HG03135 (cell line): ENCODE results near the gene GLT8D2.

ENCODE experiments used
- ATAC-seq: cut with Tn5 transposase; IDR thresholded peaks from one replicate; pipeline ENCODE4 v1.9.1; 2021; ENCODE audit warnings: mild to moderate bottlenecking, moderate library complexity; ENCODE audit not compliant: unreplicated experiment

The GLT8D2 gene

DNA sequence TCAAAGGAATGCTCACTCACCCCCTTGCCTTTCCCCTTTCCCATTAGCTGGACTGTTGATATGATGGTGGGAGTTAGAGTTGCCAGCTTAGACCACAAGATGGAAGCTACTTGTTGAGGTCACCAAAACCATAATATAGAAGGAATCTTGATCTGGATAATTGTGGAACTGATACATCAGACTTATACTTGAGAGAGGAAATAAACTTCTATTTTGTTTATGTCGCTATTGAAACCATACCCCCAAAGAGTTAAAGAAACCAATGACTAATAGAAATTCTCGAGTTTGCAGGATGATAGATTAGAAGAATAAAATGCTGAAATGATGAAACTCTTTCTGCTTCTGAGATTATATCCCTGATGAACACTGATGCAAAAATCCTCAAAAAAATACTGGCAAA lies 46.4 kb downstream of the GLT8D2 start:
- no peak for ATAC-seq

DNA sequence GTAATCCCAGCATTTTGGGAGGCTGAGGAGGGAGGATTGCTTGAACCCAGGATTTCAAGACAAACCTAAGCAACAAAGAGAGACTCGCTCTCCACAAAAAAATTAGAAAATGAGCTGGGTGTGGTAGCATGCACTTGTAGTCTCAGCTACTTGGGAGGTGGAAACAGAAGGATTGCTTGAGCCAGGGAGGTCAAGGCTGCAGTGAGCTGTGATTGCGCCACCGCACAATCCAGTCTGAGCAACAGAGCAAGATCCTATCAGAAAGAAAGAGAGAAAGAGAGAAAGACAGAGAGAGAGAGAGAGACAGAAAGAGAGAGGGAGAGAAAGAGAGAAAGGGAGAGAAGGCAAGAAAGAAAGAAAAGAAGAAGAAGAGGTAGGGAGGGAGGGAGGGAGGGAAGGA lies 47.3 kb downstream of the GLT8D2 start:
- no peak for ATAC-seq

DNA sequence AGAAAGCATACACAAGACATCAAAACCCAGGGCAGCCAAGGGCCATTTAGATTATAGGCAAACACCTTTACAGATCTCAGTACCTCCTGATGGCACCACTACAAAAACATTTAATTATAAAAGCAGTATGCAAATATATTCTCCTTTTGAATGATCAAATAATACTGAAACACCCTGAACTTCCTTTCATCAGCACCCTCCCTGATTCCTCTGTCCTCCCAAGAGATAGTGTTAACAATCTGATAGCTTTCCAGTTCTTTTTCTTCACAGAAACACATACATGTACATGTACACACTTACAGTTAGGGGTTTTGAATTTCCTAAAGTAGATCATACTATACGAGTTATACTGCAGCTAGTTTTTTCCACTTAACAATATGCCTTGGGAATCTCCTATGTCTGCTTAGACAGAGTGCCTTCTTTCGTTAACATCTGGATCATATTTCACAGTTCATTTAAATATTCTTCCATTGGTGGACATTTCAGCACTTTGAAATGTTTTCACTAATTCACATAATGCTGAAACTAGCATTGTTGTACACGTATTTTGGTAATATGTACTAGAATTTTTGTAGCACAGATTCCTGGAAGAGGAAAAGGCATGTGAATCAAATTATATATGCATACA lies 49.1 kb downstream of the GLT8D2 start:
- no peak for ATAC-seq

DNA sequence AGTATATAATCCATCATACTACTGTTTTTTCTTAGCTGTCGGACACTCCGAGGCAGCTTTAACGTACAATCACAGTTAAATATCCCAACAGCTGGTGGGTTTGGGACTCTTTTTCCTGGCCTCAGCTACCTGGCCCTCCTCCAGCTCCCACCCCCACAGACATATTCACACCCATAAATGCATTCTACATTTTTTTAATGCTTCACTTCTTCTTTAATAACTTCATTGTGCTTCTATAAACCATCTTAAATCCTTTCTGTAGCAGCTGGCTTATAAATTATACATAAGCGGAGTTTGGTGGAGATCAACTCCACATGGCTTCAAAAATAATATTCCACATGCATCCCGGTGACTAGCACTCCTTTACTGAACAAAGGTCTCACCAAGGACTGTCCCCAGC lies 51.0 kb downstream of the GLT8D2 start:
- no peak for ATAC-seq

DNA sequence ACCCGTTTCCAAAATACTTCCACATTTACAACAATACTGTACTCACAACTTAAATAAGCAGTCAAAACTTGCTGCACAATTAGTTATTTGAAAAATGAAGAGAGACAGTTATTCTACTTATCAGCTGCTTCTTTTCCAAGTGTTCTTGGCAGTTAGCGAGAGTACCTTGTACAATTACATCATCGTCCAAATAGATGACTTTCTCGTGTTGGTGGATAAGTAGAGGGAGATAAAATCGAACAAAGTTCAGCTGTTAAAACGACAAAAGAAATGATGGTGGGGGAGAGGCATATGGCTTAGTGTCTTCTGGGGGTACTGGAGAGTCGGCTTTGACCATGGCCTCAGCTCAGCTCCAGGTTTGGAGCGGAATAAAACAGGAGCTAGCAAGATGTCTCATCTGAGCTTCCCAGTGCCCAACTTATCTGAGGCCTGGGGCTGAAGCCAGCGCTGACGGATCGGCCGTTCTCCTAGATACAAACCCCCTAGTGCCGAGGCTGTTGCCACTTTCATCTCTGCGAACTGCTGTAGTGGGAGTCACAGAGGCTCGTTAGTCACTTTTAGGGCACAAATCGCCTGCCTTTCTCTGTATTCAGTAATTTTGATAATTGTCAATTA lies 52.6 kb downstream of the GLT8D2 start:
- no peak for ATAC-seq

DNA sequence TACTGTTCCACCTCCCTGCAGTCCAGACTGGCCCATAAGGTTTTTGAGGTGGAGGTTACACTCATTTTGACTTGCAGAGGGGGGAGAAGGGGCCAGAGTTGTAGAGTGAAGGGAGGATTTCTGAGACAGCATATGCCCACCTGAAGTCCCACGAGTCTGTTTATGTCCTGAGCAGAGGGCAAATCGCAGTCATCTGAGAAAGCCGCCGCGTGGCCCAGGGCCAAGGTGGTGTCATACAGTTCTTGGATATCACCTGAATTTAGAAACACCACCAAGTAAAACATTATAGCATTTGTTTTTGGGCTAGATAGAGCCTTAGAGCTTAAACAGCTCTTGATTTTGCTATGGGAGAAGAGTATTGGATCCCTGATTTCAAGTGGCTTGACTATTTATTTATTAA lies 53.4 kb downstream of the GLT8D2 start:
- no peak for ATAC-seq

DNA sequence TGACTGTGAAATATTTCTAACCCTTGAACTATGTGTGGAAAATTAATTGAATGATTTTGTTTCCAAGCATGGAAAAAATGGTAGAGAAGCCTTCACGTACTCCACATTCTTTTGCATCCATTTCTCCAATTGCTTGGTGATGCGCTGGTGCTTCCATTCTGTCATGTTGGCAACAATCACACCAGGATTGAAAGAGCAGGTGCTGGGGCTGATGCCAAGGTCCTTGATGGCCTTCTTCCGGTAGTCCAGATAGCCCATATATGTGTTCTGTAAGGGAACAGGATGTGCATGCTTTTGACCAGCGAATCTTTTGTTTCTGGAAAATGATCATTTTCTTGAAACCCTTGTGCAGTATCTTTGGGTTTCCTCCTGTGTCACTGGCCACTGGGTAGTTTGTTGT lies 55.8 kb downstream of the GLT8D2 start:
- ATAC-seq: no peak

DNA sequence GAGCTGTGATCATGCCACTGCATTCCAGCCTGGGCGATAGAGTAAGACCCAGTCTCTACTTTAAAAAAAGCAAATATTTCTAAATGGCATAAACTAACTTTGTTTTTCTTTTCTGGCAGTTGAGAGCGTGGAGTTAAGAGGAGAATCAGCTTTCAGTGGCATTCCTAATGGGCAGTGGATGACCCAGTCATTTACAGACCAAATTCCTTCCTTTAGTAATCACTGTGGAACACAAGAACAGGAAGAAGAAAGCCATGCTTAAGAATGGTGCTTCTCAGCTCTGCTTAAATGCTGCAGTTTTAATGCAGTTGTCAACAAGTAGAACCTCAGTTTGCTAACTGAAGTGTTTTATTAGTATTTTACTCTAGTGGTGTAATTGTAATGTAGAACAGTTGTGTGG lies 63.2 kb downstream of the GLT8D2 start:
- no peak for ATAC-seq

DNA sequence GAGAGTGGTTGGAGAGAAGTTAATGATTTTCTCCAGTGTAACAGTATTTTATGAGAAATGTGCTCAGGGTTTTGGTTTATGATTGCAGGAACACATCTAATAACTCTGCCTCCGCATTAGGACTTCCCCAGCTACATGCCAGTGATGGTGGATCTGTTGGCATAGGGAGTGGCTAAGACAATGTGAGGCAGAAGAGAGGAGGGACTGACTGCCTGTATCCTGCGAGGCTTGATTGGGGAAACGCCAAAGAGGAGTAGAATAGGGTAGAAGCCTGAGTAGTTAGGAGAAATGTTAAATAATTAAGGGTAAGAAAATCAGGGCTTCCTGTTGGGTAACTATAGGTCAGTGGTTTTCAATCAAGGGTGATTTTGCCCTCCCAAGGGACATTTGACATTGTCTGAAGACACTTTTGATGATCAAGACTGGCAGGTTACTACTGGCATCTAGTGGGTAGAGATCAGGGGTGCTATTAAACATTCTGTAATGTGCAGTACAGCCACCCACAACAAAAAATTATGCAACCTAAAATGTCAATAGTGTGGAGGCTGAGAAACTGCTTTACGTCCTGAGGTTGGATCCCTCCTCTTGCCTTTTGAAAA lies 71.5 kb downstream of the GLT8D2 start:
- no peak for ATAC-seq

DNA sequence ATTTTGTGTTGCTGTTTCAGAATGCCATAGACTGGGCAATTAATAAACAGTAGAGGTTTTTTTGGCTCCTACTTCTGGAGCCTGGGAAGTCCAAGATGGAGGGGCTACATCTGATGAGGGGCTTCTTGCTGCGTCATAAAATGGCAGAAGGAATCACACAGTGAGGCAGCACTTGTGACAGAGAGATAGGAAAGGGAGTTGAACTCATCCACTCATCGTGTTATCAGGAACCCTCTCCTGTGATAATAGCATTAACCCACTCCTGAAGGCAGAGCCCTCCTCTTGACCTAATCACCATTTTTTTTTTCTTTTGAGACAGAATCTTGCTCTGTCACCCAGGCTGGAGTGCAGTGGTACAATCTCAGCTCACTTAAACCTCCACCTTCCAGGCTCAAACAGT lies 74.6 kb downstream of the GLT8D2 start:
- ATAC-seq: no peak

DNA sequence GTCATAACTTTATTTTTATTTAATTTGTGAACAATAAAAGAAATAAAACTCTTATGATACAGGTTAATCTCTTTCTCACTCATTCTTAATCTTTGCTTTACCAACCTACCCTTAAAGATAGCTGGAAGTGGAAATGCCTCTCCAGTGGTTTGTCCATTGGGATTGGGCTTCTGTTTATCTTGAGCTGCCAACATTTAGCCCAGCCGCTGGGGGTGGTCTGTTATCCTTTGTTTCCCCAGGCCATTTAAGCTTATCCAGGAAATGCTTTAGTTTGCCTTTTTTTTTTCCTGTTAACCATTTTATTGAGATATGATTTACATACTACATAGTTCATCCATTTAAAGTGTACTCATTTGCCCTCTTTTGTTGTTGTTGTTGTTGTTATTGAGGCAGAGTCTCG lies 76.1 kb downstream of the GLT8D2 start:
- ATAC-seq: no peak

DNA sequence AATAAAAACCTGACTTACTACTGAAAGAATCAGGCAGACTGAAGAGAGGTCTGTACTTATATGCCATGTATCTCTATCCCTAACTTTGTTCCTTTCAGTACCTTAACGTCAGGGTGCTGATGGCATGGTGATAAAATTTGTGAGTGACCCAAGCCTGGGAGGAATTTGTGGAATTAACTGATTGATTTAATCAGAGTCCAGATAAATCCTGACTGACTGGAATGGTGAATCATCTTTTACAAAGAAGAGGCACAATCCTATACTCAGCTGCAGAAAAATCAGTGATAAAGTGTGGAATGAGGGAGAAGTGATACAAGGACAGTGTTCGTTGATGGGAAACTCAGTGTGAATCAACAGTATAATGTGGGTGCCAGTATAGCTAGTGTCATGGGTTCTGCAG lies 80.6 kb downstream of the GLT8D2 start:
- no peak for ATAC-seq

DNA sequence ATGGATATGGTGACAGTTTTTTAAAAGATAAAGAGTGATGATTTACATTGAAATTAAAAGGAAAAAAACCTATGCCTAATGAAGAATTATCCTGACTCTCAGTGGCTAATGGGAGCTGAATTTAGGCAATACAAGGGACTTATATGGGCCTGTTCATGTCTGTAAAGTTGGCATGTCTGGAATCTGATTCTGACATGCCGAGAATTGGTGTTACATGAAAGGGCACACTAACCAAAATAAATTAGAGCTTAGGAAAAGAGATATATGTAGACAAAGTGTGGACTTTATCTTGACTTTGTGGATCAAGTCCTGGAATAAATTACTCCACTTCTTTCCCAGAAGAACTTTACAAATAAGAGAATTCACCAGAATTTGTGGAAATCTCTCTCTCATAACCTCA lies 83.3 kb downstream of the GLT8D2 start:
- ATAC-seq: no peak

DNA sequence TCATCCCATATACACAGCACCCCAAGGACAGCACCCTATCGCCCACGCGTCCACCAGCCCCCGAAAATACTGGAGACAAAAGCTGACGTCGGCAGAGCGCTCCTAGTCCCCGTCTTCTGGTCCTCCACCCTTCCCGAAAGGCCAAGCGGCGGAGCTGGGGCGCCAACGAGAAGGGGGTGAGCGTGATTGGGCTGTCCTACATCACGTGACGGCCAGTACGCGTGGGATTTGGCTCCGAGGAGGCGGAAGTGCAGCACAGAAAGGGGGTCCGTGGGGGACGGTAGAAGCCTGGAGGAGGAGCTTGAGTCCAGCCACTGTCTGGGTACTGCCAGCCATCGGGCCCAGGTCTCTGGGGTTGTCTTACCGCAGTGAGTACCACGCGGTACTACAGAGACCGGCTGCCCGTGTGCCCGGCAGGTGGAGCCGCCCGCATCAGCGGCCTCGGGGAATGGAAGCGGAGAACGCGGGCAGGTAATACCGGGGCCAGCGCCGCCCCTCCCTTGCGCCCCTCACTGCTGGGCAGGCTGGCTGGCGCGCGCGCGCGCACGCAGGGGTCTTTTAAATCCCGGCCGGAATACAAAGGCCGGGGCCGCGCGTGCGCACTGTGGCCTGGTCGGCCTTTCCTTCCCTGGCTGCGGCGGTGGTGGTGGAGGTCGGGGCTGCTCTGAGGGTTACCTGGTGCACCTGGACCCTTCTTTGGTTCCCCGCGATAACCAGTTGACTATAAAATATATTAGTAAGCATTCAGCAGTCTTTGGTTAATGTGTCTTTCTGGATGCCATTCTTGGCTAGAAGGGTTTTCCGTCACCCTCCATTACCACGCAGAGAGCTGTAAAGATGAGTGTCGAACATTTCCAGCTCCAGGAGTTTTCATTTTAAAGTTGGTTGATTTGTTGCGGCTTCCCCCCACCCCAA lies 84.1 kb downstream of the GLT8D2 start, which contains the start of gene TDG:
Gene TDG, plus strand, starts transcription at position 283 of the 915 bp plus-strand sequence. Its CDS starts 166 bp downstream, at position 449.
- ATAC-seq: peak; percentile 94

DNA sequence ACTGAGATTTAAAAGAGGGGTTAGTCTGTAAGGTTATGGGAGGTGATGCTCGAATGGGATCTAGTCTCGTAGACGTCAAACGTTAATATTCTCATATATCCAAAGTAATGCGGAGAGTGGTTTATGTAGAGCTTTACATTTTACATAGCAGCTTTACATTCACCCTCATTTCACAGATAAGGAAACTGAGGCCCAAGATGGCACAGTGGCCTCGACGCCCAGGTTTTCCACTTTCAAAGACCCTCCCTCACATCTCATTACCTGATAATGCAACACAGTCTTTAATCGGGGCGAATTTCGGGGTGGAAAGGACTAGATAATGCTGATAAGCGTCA lies 84.8 kb downstream of the GLT8D2 start:
- no peak for ATAC-seq

DNA sequence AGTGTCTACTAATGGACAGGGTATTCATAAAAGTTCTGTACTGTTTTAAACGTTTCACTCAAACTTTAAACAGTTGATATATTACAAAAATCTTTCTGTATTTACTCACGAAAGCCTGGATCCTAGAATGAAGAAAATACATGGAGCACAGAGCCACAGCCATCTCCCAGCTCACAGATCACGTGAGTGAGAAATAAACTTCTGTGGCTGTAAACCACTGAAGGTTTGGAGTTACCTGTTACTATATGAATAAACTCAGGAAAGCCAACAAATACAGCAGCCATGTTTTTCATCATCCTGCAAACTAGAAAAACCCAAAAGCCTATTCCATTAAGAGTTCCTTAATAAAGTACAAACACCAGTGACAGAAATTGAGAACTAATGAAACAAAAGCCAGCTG lies 85.2 kb downstream of the GLT8D2 start:
- ATAC-seq: no peak

DNA sequence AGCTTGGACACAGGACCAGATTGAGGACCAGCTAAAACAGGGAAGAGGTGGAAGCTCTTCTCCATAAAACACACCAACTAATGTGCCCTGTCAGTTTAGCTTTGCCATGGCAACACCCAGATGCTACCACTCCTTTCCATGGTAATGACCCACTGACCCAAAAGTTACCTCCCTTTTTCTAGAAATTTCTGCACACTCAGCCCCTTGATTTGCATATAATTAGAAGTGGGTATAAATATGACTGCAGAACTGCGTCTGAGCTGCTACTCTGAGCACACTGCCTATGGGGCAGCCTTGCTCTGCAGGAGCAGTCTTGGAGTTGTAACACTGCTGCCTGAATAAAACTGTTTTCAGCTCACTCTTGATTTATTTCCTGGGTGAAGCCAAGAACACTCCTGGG lies 87.5 kb downstream of the GLT8D2 start:
- ATAC-seq: no peak

DNA sequence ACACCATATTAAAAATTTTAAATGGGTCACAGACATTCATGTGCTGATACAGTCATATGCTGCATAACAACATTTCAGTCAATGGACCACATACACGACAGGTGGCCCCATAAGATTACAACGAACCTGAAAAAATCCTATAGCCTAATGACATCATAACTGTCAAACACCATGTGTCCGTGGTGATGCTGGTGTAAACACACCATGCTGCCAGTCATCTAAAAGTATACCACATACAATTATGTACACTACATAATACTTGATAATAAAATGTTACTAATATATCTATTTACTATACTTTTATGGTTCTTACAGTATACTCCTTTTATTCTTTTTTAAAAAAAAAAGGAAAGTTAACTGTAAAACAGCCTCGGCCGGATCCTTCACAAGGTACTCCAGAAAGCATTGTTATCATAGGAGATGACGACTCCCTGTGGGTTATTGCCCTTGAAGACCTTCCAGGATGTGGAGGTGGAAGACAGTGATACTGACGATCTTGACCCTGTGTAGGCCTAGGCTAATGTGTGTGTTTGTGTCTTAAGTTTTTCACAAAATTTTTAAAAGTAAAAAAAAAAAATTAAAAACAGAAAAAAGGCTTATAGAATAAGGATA lies 89.3 kb downstream of the GLT8D2 start:
- ATAC-seq: no peak

DNA sequence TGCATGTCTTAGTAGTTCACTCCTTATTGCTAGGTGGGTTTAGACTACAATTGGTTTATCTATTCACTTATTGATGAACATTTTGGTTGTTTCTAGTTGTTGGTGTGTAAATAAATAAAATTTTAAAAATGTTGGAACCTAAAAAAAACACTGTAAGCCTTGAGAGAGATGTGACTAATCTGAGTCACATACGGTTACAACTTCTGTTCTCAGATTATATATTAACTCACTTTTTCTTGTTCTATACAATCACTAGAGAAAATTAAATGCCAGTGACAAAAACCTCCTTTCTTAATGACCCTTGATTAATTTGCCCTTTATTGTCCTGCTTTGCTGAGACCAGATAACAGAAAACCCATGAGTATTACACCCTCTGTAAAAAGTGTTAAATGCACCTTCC lies 91.4 kb downstream of the GLT8D2 start:
- ATAC-seq: no peak

DNA sequence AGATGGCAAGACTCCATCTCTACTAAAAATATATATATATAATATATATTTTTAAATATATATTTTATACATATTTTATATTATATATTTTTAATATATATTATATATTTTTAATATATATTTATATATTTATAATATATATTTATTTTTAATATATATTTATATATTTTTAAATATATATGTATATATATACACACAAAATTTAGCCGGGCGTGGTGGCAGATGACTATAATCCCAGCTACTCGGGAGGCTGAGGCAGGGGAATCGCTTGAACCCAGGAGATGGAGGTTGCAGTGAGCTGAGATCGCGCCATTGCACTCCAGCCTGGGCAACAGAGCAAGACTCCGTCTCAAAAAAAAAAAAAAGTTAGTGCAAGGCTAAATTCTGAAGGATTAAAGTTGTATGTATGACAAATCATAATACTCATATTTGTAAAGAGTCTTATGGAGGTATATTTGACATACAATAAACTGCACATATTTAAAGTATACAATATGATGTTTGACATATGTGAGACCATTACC lies 92.1 kb downstream of the GLT8D2 start:
- ATAC-seq: no peak

DNA sequence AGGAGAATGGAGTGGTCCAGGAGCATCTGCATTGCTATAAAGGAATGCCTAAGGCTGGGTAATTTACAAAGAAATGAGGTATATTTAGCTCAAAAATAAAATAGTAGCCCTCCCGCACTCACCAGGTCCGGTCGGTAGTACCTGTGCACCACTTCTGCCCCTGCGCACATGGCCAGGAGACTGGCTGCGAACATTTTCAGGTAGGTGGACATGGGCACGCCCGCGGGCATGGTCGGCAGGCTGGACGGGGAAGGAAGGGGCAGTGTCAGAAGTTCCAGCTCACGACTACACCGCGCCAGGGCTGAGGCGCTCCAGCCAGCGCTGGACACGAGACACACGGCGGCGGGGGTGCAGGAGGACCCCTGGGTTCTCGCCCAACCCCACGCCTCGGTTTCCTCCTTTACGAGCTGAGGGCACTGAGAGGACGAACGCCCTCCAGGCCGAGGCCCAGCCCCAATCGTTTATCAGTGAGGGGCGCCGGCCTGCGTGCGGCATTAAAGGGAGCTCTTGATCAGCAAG lies 93.4 kb downstream of the GLT8D2 start:
- peak; percentile 21 for ATAC-seq
